Prostate gland (tissue), 2 donors: ENCODE results near the gene MARK2.

ENCODE experiments used
- CTCF ChIP-seq, 4 experiments: fragments of 200-600 bp in 2 of 4; fragments of 450-650 bp in 2 of 4; sonication (generic) in 2 of 4; IDR thresholded peaks; 1 replicate in 3 of 4; 2 replicates in 1 of 4; pipeline ENCODE4 v1.5.1; 2016 to 2019; ENCODE audit warnings: antibody characterized with exemption in 4 of 4, mild to moderate bottlenecking in 2 of 4, moderate library complexity in 2 of 4
- POLR2A ChIP-seq: fragments of 450-650 bp; IDR thresholded peaks from one replicate; pipeline ENCODE4 v1.6.1; 2016; ENCODE audit warnings: antibody characterized with exemption, mild to moderate bottlenecking
- POLR2AphosphoS5 ChIP-seq: sonication (generic); formaldehyde crosslinking; IDR thresholded peaks from one replicate; pipeline ENCODE4 v1.6.1; 2017; ENCODE audit warnings: antibody characterized with exemption

GRCh38 chr11:63851364-63851763 is 12.5 kb downstream of the MARK2 start:
- no peak for TF ChIP-seq CTCF (IDR thresholded peaks at IDR 0.05)
- TF ChIP-seq POLR2A, result no peak
- no peak for TF ChIP-seq POLR2AphosphoS5
